Type B pancreatic cell (in vitro differentiated cells): ENCODE results near the gene NTHL1. TPM values are rescaled to one million over a fixed set of nuclear protein-coding genes. Genes with fewer than 3 reads are reported as not detected.

Source experiments
- DNase-seq: peaks from one replicate; pipeline ENCODE4 v3.0.0; 2021; ENCODE audit warnings: mixed read lengths; ENCODE audit not compliant: unreplicated experiment; ENCODE audit errors: extremely low spot score
- H3K27ac Mint-ChIP-seq: 2 replicates; pipeline ENCODE4 v1.8.0; 2021; ENCODE audit warnings: mild to moderate bottlenecking, mixed read lengths
- H3K27me3 Mint-ChIP-seq: 2 replicates; pipeline ENCODE4 v1.8.0; 2021; ENCODE audit warnings: mixed read lengths
- H3K36me3 Mint-ChIP-seq: 2 replicates; pipeline ENCODE4 v1.8.0; 2021; ENCODE audit warnings: mixed read lengths
- H3K4me1 Mint-ChIP-seq: one replicate; pipeline ENCODE4 v1.8.0; 2021; ENCODE audit warnings: mixed read lengths; ENCODE audit not compliant: unreplicated experiment
- H3K4me3 Mint-ChIP-seq: 2 replicates; pipeline ENCODE4 v1.8.0; 2021; ENCODE audit warnings: mild to moderate bottlenecking, mixed read lengths
- H3K9me3 Mint-ChIP-seq: 2 replicates; pipeline ENCODE4 v1.8.0; 2021; ENCODE audit warnings: mixed read lengths
- total RNA-seq: library from RNA; stranded (reverse); gene quantifications from 2 replicates; pipeline ENCODE4 v1.2.1, GENCODE V29; 2021; ENCODE audit warnings: low replicate concordance
- TF ChIP-seq, protein P1 (sequence below): fragments of 200-600 bp; sonication (generic); conservative IDR thresholded peaks from 2 replicates; pipeline ENCODE4 v1.5.0; 2021; ENCODE audit warnings: antibody characterized with exemption, mild to moderate bottlenecking

Gene NTHL1
- total RNA-seq, 1 donor from 2014 or later, result 37.6 TPM

DNA sequence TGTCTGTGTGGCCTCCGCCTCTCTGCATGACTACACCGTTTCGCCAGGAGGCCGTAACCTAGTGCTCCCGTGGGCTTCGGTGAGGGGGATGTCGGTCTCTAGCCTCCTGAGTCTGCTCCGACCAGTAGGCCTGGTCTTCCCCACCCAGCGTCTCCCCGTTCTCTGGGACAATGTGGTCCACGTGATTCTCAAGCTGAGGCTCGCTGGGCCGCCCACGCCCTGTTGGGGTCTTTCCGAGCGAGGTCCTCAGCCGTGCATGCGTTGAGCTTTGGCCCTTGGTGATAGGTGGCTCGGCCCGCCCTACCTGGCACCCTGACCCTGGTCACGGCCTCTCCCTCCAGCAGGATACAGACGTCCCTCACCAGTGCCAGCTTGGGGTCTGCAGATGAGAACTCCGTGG is 31.1 kb upstream of the NTHL1 start:
- no peaks in the 10 kb centered on the region for H3K36me3 Mint-ChIP-seq
- H3K27me3 Mint-ChIP-seq, result no peaks in the 10 kb centered on the region
- H3K4me3 Mint-ChIP-seq, result no peak overlapping the region
- TF ChIP-seq, protein P1, sequence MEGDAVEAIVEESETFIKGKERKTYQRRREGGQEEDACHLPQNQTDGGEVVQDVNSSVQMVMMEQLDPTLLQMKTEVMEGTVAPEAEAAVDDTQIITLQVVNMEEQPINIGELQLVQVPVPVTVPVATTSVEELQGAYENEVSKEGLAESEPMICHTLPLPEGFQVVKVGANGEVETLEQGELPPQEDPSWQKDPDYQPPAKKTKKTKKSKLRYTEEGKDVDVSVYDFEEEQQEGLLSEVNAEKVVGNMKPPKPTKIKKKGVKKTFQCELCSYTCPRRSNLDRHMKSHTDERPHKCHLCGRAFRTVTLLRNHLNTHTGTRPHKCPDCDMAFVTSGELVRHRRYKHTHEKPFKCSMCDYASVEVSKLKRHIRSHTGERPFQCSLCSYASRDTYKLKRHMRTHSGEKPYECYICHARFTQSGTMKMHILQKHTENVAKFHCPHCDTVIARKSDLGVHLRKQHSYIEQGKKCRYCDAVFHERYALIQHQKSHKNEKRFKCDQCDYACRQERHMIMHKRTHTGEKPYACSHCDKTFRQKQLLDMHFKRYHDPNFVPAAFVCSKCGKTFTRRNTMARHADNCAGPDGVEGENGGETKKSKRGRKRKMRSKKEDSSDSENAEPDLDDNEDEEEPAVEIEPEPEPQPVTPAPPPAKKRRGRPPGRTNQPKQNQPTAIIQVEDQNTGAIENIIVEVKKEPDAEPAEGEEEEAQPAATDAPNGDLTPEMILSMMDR, result no peak
- no peak overlapping the region for H3K27ac Mint-ChIP-seq
- H3K4me1 Mint-ChIP-seq, result no peaks in the 10 kb centered on the region
- no peaks in the 10 kb centered on the region for H3K9me3 Mint-ChIP-seq
- DNase-seq, result no peak

DNA sequence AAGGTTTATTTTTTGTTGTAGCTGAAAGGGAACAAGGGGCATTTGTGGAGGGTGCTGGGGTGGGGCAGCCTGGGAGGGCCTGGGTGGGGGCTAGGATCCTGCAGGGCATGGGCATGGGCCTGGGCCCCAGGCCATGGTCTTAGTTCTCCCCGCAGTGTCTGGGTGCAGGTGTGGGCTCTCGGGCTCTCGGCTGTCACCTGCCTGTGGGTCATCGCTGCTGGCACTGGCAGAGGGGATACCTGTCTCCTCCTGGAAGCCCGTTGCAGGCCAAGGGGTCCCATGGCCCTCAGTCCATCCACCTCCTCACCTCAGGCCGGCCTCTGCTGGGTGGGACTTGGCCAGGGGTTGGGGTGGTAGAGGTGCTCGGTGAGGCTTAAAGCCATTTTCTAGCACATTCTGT is 30.5 kb upstream of the NTHL1 start:
- H3K36me3 Mint-ChIP-seq, result no peaks in the 10 kb centered on the region
- DNase-seq, result no peak
- no peaks in the 10 kb centered on the region for H3K27me3 Mint-ChIP-seq
- H3K4me1 Mint-ChIP-seq, result no peaks in the 10 kb centered on the region
- H3K9me3 Mint-ChIP-seq, result no peaks in the 10 kb centered on the region
- H3K4me3 Mint-ChIP-seq, result no peak overlapping the region
- no peak overlapping the region for H3K27ac Mint-ChIP-seq
- TF ChIP-seq, protein P1, result no peak

DNA sequence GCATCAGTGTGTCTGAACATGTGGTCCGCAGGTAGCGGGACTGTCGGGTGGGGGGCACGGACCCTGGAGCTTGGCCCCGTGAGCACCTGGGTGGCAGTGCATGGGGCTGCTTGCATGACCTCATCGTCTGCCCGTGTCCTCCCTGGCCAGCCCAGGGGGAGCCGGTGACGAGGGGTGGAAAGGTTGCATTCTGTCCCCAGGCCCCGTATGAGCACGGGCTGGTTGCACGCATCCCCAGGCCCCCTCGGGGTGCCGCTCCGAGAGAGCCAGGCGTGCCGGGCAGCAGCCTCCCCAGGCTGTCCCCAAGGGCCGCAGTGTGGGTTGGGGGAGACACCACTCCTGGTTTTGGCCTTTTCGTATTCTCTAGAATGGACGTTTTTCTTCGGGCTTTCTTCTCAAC is 30.1 kb upstream of the NTHL1 start:
- Mint-ChIP-seq H3K27ac (no peak overlapping the region), H3K27me3 (no peaks in the 10 kb centered on the region), H3K36me3 (no peaks in the 10 kb centered on the region), H3K4me1 (no peaks in the 10 kb centered on the region), H3K9me3 (no peaks in the 10 kb centered on the region), H3K4me3 (no peak overlapping the region)
- TF ChIP-seq, protein P1, result no peak
- no peak for DNase-seq

DNA sequence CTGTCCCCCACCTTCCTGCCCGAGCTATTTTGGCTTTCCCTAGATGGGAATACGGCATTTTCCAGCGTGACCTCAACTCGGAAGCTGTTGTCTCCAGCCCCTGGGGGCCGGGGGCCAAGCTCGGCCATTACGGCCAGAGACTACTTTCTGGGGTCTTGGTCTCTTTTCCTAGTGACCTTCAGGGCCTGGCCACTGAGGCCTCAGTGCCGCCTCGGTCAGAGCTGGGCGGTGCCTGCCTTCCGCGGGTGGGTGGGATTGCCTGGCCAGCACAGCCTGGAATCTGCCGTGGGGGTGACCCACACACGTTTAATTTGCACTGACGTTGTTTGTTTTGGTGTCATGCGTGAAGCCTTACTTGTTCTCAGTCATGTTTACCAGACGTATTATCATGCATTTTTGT is 29.4 kb upstream of the NTHL1 start:
- H3K36me3 Mint-ChIP-seq, result no peaks in the 10 kb centered on the region
- H3K4me1 Mint-ChIP-seq, result no peaks in the 10 kb centered on the region
- no peak overlapping the region for H3K4me3 Mint-ChIP-seq
- no peaks in the 10 kb centered on the region for H3K9me3 Mint-ChIP-seq
- no peaks in the 10 kb centered on the region for H3K27me3 Mint-ChIP-seq
- no peak for DNase-seq
- TF ChIP-seq, protein P1, result no peak
- no peak overlapping the region for H3K27ac Mint-ChIP-seq

DNA sequence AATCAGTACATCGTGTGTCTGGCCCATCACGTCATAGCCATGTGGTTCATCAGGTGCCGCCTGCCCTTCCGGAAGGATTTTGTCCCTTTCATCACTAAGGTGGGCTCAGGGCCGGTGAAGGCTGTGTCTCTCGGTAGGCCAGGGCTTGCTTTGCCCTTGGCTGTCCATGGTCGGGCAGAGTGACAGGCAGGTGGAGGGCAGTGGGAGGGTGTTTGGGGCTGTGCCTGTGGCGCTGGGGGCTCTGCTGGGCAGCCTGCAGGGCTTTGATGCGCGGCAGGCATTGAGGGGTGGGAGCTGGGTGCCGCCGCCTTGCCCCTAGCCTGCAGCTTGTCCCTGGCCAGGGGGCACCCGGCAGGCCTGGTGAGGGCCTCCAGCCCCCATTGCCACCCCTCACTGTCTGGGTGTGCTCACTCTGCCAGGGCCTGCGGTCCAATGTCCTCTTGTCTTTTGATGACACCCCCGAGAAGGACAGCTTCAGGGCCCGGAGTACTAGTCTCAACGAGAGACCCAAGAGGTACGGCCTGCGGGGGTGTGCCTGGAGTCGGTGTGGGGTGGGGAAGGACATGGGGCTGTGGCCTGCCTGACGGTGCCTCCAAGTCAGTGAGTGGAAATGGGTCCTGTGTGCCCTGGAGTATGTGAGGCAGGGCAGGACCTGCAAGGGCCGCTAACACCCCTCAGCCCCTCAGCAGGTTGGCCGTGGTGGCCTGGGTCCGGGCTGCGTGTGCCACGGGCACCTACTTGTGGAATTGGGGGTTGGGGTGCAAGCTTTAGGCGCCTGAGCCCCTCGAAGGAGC is 28.6 kb upstream of the NTHL1 start:
- Mint-ChIP-seq H3K4me1 (no peaks in the 10 kb centered on the region), H3K4me3 (no peak overlapping the region), H3K27me3 (no peaks in the 10 kb centered on the region), H3K27ac (no peak overlapping the region), H3K9me3 (no peaks in the 10 kb centered on the region), H3K36me3 (no peaks in the 10 kb centered on the region)
- TF ChIP-seq, protein P1, result no peak
- no peak for DNase-seq

DNA sequence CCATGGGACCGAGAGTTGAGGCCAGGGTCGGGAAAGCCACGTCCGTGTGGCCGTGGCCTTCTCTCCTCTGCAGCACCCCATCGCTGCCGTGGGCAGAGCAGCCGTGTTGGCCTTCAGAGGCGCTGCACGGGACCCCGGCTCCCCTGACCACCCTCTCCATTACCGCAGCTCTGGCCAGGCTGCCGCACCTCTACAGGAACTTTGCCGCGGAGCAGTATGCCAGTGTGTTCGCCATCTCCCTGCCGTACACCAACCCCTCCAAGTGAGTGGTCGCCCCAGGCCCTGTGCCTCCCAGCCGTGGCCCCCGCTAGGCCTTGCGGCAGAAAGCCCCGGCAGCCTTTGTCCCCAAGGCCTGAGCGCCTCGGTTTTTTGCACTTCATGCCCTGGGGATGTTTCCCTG is 28.0 kb upstream of the NTHL1 start:
- no peak overlapping the region for H3K4me3 Mint-ChIP-seq

More for the DNA sequence above, 28.0 kb upstream of the NTHL1 start:
- Mint-ChIP-seq H3K36me3 (no peaks in the 10 kb centered on the region), H3K27me3 (no peaks in the 10 kb centered on the region), H3K27ac (no peak overlapping the region), H3K9me3 (no peaks in the 10 kb centered on the region), H3K4me1 (no peaks in the 10 kb centered on the region)
- TF ChIP-seq, protein P1, result no peak
- no peak for DNase-seq
